Fibroblast of mammary gland (primary cell): ENCODE results near the gene WEE2.
A peak's percentile ranks its signal among the peaks of the same experiment; 100 is the strongest.

Source experiments
- DNase-seq: peaks from one replicate; pipeline ENCODE4 v3.0.0-alpha.2; 2010; ENCODE audit warnings: low read depth
- H3K4me3 ChIP-seq: 2 replicates; pipeline ENCODE4 v1.5.1; 2011; ENCODE audit warnings: low read depth, mild to moderate bottlenecking, low read length, moderate library complexity; ENCODE audit not compliant: control insufficient read depth
- TF ChIP-seq, protein P1 (sequence below): conservative IDR thresholded peaks from 2 replicates; pipeline ENCODE4 v1.5.1; 2011; ENCODE audit warnings: low read depth, low read length, inconsistent platforms; ENCODE audit not compliant: control insufficient read depth, insufficient read depth

The WEE2 gene

DNA sequence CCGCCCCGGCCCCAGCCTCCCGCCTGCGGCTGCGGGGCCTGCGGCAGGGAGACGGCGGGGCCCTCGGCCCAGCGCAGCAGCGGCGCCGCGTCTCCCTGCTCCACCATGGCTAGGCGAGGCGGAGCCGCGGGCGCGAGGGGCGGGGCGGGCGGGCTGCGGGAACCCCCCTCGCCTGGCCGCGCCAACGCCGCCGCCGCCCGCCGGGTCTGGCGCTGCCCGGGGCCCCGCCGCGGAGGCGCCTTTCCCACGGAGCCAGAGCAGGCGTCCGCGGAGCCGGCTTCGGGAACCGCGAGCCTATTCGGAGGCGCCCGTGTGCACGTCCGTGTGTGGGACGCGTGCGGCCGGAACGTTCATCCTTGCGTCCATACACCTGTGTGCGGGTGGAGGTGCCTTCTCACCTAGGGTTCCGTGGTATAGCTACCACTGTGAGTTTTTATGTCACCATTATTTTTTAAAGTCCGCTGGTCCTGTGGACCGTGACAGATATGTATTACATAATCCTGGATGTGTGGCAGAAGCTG lies 6.0 kb upstream of the WEE2 start, which contains the start of gene DENND11:
Gene DENND11, minus strand, starts transcription at position 120 of the 521 bp plus-strand sequence. Its CDS starts 13 bp downstream, at position 107.
- DNase-seq, result no peak
- TF ChIP-seq, protein P1, sequence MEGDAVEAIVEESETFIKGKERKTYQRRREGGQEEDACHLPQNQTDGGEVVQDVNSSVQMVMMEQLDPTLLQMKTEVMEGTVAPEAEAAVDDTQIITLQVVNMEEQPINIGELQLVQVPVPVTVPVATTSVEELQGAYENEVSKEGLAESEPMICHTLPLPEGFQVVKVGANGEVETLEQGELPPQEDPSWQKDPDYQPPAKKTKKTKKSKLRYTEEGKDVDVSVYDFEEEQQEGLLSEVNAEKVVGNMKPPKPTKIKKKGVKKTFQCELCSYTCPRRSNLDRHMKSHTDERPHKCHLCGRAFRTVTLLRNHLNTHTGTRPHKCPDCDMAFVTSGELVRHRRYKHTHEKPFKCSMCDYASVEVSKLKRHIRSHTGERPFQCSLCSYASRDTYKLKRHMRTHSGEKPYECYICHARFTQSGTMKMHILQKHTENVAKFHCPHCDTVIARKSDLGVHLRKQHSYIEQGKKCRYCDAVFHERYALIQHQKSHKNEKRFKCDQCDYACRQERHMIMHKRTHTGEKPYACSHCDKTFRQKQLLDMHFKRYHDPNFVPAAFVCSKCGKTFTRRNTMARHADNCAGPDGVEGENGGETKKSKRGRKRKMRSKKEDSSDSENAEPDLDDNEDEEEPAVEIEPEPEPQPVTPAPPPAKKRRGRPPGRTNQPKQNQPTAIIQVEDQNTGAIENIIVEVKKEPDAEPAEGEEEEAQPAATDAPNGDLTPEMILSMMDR, result no peak
- peak within 1 kb of the TSS; percentile 58 for H3K4me3 ChIP-seq

DNA sequence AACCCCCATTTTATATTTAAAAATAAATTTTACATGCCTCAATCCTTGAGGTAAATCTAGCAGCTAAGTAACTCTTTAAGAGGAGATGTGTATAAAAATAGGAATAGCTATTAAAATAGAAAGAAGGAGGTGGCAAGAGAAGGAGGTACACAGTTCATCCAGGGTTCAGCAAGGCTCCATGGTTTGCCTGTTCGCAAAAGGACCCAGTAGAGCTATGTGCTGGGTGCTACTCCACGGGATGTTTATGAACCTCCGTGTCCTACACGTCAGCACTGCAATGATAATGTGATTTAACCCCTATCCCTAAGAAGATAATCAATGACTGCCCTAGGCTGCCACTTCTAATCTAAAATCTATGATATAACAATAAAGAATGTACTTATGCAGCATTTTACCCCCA lies 5.3 kb upstream of the WEE2 start:
- no peak overlapping the region for H3K4me3 ChIP-seq

GRCh38 chr7:141704112-141704511 lies 4.0 kb upstream of the WEE2 start:
- TF ChIP-seq, protein P1, result no peak

More for the DNA sequence above, 5.3 kb upstream of the WEE2 start:
- no peak for DNase-seq
- TF ChIP-seq, protein P1, result no peak

DNA sequence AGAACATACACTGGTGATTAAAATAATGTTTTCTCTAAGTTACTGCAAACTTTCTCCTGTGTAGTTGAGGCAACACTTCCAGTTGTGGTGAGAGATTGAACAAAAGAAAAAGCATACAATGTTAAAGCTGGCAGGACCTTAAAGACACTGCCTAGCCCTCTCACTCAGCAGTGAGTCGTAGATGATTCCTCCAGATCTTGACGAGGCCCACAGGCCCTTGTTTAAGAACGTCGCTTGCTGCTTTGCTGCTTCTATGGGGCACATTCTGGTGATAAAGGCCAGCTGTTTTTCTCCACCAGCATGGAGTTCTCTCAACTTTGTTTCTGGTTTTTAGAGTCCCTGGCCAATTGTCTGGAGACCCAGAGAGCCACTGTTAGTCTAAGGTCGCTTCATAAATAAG lies 3.4 kb upstream of the WEE2 start:
- no peak overlapping the region for H3K4me3 ChIP-seq
- TF ChIP-seq, protein P1, result no peak
- DNase-seq, result peak; percentile 27

More at GRCh38 chr7:141704112-141704511, 4.0 kb upstream of the WEE2 start:
- no peak for DNase-seq
- H3K4me3 ChIP-seq, result no peak overlapping the region

DNA sequence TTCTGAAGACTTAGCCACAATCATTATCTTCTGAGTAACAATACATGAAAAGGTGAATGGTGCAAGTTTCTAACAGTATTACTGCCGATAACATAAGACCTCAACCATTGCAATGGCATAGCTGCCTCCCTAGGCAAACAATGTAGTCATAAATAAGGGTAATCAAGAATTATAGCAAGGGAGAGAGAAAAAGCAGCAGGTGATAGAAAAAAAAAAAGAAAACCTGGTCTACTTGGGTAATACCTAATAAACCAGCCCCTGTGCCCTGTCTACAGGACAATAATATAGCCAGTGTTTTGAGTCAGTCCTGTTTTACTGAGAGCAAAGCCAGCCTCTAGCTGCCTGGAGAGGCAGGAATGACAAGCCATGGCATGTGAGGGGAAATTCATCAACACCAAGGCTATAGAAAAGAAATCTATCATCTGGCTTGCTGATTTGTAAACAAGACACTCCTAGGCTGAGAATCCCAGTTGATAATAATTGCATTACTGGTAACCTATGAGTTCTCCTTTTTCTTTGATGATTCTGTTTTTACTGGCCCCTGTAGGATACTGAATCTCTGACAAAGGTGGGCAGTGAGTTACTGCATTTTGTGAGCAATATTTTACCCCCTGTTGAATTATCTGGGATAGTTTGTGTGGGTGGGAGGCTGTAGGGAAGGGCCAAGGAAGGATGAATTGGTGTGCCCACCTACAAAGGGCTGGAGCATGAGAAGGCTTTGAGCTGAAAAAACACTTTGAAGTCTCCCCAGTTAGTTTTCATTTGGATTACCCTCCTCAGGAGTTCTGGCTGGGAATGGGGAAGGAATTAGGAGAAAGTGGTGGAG lies 1.7 kb upstream of the WEE2 start:
- no peak for DNase-seq
- no peak overlapping the region for H3K4me3 ChIP-seq
- TF ChIP-seq, protein P1, result no peak

- TF ChIP-seq, protein P1, result no peak
- no peak overlapping the region for H3K4me3 ChIP-seq
- DNase-seq, result no peak
Measured at GRCh38 chr7:141709318-141709717, 1.2 kb downstream of the WEE2 start.
